HCT116 (cell line): ENCODE data around the gene RAD18. TPM values are rescaled to one million over a fixed set of nuclear protein-coding genes. Genes with fewer than 3 reads are reported as not detected.
A peak's percentile ranks its signal among the peaks of the same experiment; 100 is the strongest.

Experiments used
- ATAC-seq: fragments of 200-7000 bp; cut with Tn5 transposase; 2 replicates; pipeline ENCODE4 v1.9.1; 2020; ENCODE audit warnings: mild to moderate bottlenecking, moderate library complexity
- BruUV-seq: library from RNA; stranded (reverse); fragments of 400-500 nt; replicated peaks from 2 replicates; lab custom pipeline; 2021; lab: Mats Ljungman, UMichigan
- CTCF ChIA-PET: fragments of 300-600 bp; sonication (Branson Sonifier 250); formaldehyde crosslinking; loops from one replicate; lab custom pipeline; 2021; ENCODE audit warnings: antibody characterized with exemption; lab: Charles Lee
- POLR2A ChIA-PET: fragments of 300-600, 350-600 bp; sonication (Branson Sonifier 250); formaldehyde crosslinking; loops from one replicate; lab custom pipeline; 2021; ENCODE audit warnings: antibody characterized with exemption; lab: Charles Lee
- RAD21 ChIA-PET, 2 experiments: fragments of 300-600 bp; sonication (Branson Sonifier 250); formaldehyde crosslinking; loops; one replicate each; lab custom pipeline; 2023; ENCODE audit warnings: low total read pairs in 2 of 2; ENCODE audit not compliant: uncharacterized antibody in 2 of 2, unreplicated experiment in 2 of 2, low non-redundant PET in 1 of 2; lab: Charles Lee
- DNase-seq: peaks from one replicate; pipeline ENCODE4 v3.0.0-alpha.2; 2010; ENCODE audit warnings: low read depth, low spot score
- H2AFZ ChIP-seq: fragments of 200-600 bp; shearing (Covaris generic), sonication (generic); 2 replicates; pipeline ENCODE4 v1.6.1; 2017; ENCODE audit warnings: low read depth, mixed run types, mixed read lengths, antibody characterized with exemption, low read length; ENCODE audit not compliant: poor library complexity, severe bottlenecking
- H3K27ac ChIP-seq: 2 replicates; pipeline ENCODE4 v1.5.1; 2012; ENCODE audit warnings: low read depth, low read length
- H3K27me3 ChIP-seq: fragments of 200-600 bp; sonication (generic); 2 replicates; pipeline ENCODE4 v1.6.1; 2016; ENCODE audit warnings: mixed run types, low read length, mixed read lengths; ENCODE audit not compliant: insufficient read depth
- H3K36me3 ChIP-seq, 2 experiments: fragments of 200-500 bp in 1 of 2; fragments of 200-600 bp in 1 of 2; sonication (Bioruptor generic) in 1 of 2; sonication (generic) in 1 of 2; 2 replicates each; pipeline versions ENCODE4 v1.5.1 to v1.6.1; 2014 to 2016; ENCODE audit warnings: low read length in 2 of 2, inconsistent platforms in 1 of 2, mixed read lengths in 1 of 2, mixed run types in 1 of 2; ENCODE audit not compliant: insufficient read depth in 2 of 2, control insufficient read depth in 1 of 2
- H3K4me1 ChIP-seq, 2 experiments: fragments of 200-600 bp in 1 of 2; sonication (generic) in 1 of 2; 2 replicates each; pipeline versions ENCODE4 v1.5.1 to v1.6.1; 2012 to 2017; ENCODE audit warnings: low read length in 2 of 2, inconsistent platforms in 1 of 2, mild to moderate bottlenecking in 1 of 2, mixed read lengths in 1 of 2, mixed run types in 1 of 2, moderate library complexity in 1 of 2; ENCODE audit not compliant: insufficient read depth in 2 of 2, control insufficient read depth in 1 of 2
- H3K4me2 ChIP-seq: fragments of 200-600 bp; sonication (generic); 2 replicates; pipeline ENCODE4 v1.6.1; 2017; ENCODE audit warnings: mixed run types, low read length, mixed read lengths
- H3K4me3 ChIP-seq, 2 experiments: fragments of 200-600 bp in 1 of 2; sonication (generic) in 1 of 2; replicated peaks in 1 of 2; 2 replicates each; pipeline ENCODE4 v1.5.1; 2011 to 2016; ENCODE audit warnings: low read length in 2 of 2, control low read depth in 1 of 2, low read depth in 1 of 2, mild to moderate bottlenecking in 1 of 2, mixed read lengths in 1 of 2, mixed run types in 1 of 2
- H3K79me2 ChIP-seq: fragments of 200-600 bp; sonication (generic); 2 replicates; pipeline ENCODE4 v1.6.1; 2017; ENCODE audit warnings: mild to moderate bottlenecking, mixed run types, low read length, moderate library complexity, mixed read lengths; ENCODE audit not compliant: insufficient read depth
- H3K9ac ChIP-seq: fragments of 200-600 bp; sonication (generic); 2 replicates; pipeline ENCODE4 v1.6.1; 2016; ENCODE audit warnings: low read length, mixed read lengths
- H3K9me2 ChIP-seq: fragments of 200-600 bp; sonication (generic), shearing (Covaris generic); 2 replicates; pipeline ENCODE4 v1.6.1; 2017; ENCODE audit warnings: mixed run types, mild to moderate bottlenecking, moderate library complexity; ENCODE audit not compliant: insufficient read depth
- H3K9me3 ChIP-seq, 2 experiments: fragments of 200-500 bp in 1 of 2; fragments of 200-600 bp in 1 of 2; sonication (Bioruptor generic) in 1 of 2; sonication (generic) in 1 of 2; 2 replicates each; pipeline ENCODE4 v1.6.1; 2014 to 2017; ENCODE audit warnings: low read length in 2 of 2, mixed read lengths in 2 of 2, inconsistent platforms in 1 of 2, low read depth in 1 of 2, mild to moderate bottlenecking in 1 of 2, mixed run types in 1 of 2, moderate library complexity in 1 of 2; ENCODE audit not compliant: control insufficient read depth in 1 of 2, insufficient read depth in 1 of 2
- H4K20me1 ChIP-seq: fragments of 200-600 bp; sonication (generic), shearing (Covaris generic); 2 replicates; pipeline ENCODE4 v1.6.1; 2017; ENCODE audit warnings: mixed run types, mild to moderate bottlenecking, moderate library complexity; ENCODE audit not compliant: insufficient read depth
- CBX3 ChIP-seq: IDR thresholded peaks from 2 replicates; pipeline ENCODE4 v1.6.1; 2012; ENCODE audit warnings: low read depth
- CEBPB ChIP-seq: IDR thresholded peaks from 2 replicates; pipeline ENCODE4 v1.6.1; 2012; ENCODE audit warnings: low read depth
- CTCF ChIP-seq, 3 experiments: fragments of 200-600 bp in 1 of 3; sonication (generic) in 1 of 3; IDR thresholded peaks in 2 of 3; conservative IDR thresholded peaks in 1 of 3; 2 replicates each; pipeline ENCODE4 v1.5.1; 2012 to 2017; ENCODE audit warnings: low read depth in 2 of 3, low read length in 2 of 3, antibody characterized with exemption in 1 of 3, borderline replicate concordance in 1 of 3, control low read depth in 1 of 3, mild to moderate bottlenecking in 1 of 3, mixed read lengths in 1 of 3, mixed run types in 1 of 3, moderate library complexity in 1 of 3; ENCODE audit not compliant: insufficient read depth in 1 of 3
- EGR1 ChIP-seq: IDR thresholded peaks from 2 replicates; pipeline ENCODE4 v1.6.1; 2012; ENCODE audit warnings: low read depth
- ELF1 ChIP-seq: IDR thresholded peaks from 2 replicates; pipeline ENCODE4 v1.6.1; 2012; ENCODE audit warnings: low read depth, borderline replicate concordance
- EZH2 ChIP-seq: fragments of 200-600 bp; sonication (generic); IDR thresholded peaks from 2 replicates; pipeline ENCODE4 v1.6.1; 2017; ENCODE audit warnings: antibody characterized with exemption, mixed run types
- EZH2phosphoT487 ChIP-seq: fragments of 200-600 bp; IDR thresholded peaks from 2 replicates; pipeline ENCODE4 v1.6.1; 2018; ENCODE audit warnings: antibody characterized with exemption, borderline replicate concordance
- FOSL1 ChIP-seq: IDR thresholded peaks from 2 replicates; pipeline ENCODE4 v1.6.1; 2012; ENCODE audit warnings: low read depth
- JUND ChIP-seq: IDR thresholded peaks from 2 replicates; pipeline ENCODE4 v1.6.1; 2012
- POLR2A ChIP-seq: IDR thresholded peaks from 2 replicates; pipeline ENCODE4 v1.7.0; 2011; ENCODE audit warnings: borderline replicate concordance; ENCODE audit not compliant: insufficient read depth, insufficient read length; ENCODE audit errors: extremely low read depth
- RAD21 ChIP-seq: IDR thresholded peaks from 2 replicates; pipeline ENCODE4 v1.6.1; 2012; ENCODE audit warnings: low read depth, mild to moderate bottlenecking
- SIN3A ChIP-seq: IDR thresholded peaks from 2 replicates; pipeline ENCODE4 v1.6.1; 2012; ENCODE audit warnings: low read depth
- SP1 ChIP-seq: IDR thresholded peaks from 2 replicates; pipeline ENCODE4 v1.6.1; 2012; ENCODE audit warnings: low read depth
- SRF ChIP-seq: IDR thresholded peaks from 2 replicates; pipeline ENCODE4 v1.6.1; 2012; ENCODE audit warnings: low read depth
- YY1 ChIP-seq: IDR thresholded peaks from 2 replicates; pipeline ENCODE4 v1.6.1; 2011; ENCODE audit warnings: low read length, low read depth, moderate library complexity, mild to moderate bottlenecking; ENCODE audit not compliant: insufficient replicate concordance; ENCODE audit errors: extremely low read depth
- ZBTB33 ChIP-seq: IDR thresholded peaks from 2 replicates; pipeline ENCODE4 v1.6.1; 2011; ENCODE audit warnings: mild to moderate bottlenecking, low read length, moderate library complexity; ENCODE audit not compliant: insufficient replicate concordance; ENCODE audit errors: extremely low read depth
- ZFX ChIP-seq: fragments of 450-650 bp; IDR thresholded peaks from 2 replicates; pipeline ENCODE4 v1.6.1; 2017
- ZNF274 ChIP-seq: fragments of 200-500 bp; sonication (Bioruptor generic); IDR thresholded peaks from 2 replicates; pipeline ENCODE4 v1.6.1; 2014; ENCODE audit warnings: mild to moderate bottlenecking, low read depth, low read length, inconsistent platforms
- intact Hi-C: fragments of 100-400 bp; cut with micrococcal nuclease; formaldehyde crosslinking; loops from 2 replicates; pipeline ENCODE4 v1.10.0; 2022
- total RNA-seq: library from RNA; stranded (reverse); gene quantifications from one replicate; pipeline ENCODE4 v1.2.1, GENCODE V29; 2021; ENCODE audit not compliant: unreplicated experiment
- TF ChIP-seq, protein P1 (sequence below): IDR thresholded peaks from 2 replicates; pipeline ENCODE4 v1.6.1; 2012; ENCODE audit warnings: low read depth
- TF ChIP-seq, protein P2 (sequence below): IDR thresholded peaks from 2 replicates; pipeline ENCODE4 v1.6.1; 2012

Gene RAD18
- total RNA-seq, 1 experiment from 2014 or later: 28.7 TPM

GRCh38 chr3:8983026-8983425 lies 19.8 kb upstream of the RAD18 start:
- H3K4me2 ChIP-seq: no peak overlapping the region
- ChIA-PET CTCF (no interaction called here), POLR2A (no interaction called here), RAD21 (no interaction called here)
- H3K9me3 ChIP-seq: peaks cover 0 to 4% of the 10 kb centered on the region in 2 experiments; a peak in 1 of 4 replicates
- H3K4me3 ChIP-seq: no peak overlapping the region
- H4K20me1 ChIP-seq: no peaks in the 10 kb centered on the region
- peaks cover 11% of the 10 kb centered on the region for H3K27me3 ChIP-seq
- no peaks in the 10 kb centered on the region for H3K36me3 ChIP-seq
- no peaks in the 10 kb centered on the region; the same call in 1 of the 2 replicates for H3K9me2 ChIP-seq
- TF ChIP-seq FOSL1: no peak
- TF ChIP-seq SRF: no peak
- no peak for TF ChIP-seq CBX3
- no peak for TF ChIP-seq CEBPB
- no peak for TF ChIP-seq YY1
- no peak for TF ChIP-seq RAD21
- TF ChIP-seq SP1: no peak
- TF ChIP-seq, protein P1, sequence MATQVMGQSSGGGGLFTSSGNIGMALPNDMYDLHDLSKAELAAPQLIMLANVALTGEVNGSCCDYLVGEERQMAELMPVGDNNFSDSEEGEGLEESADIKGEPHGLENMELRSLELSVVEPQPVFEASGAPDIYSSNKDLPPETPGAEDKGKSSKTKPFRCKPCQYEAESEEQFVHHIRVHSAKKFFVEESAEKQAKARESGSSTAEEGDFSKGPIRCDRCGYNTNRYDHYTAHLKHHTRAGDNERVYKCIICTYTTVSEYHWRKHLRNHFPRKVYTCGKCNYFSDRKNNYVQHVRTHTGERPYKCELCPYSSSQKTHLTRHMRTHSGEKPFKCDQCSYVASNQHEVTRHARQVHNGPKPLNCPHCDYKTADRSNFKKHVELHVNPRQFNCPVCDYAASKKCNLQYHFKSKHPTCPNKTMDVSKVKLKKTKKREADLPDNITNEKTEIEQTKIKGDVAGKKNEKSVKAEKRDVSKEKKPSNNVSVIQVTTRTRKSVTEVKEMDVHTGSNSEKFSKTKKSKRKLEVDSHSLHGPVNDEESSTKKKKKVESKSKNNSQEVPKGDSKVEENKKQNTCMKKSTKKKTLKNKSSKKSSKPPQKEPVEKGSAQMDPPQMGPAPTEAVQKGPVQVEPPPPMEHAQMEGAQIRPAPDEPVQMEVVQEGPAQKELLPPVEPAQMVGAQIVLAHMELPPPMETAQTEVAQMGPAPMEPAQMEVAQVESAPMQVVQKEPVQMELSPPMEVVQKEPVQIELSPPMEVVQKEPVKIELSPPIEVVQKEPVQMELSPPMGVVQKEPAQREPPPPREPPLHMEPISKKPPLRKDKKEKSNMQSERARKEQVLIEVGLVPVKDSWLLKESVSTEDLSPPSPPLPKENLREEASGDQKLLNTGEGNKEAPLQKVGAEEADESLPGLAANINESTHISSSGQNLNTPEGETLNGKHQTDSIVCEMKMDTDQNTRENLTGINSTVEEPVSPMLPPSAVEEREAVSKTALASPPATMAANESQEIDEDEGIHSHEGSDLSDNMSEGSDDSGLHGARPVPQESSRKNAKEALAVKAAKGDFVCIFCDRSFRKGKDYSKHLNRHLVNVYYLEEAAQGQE: no peak
- no peak for TF ChIP-seq CTCF (IDR thresholded peaks at IDR 0.05 in 2 of 3, conservative IDR thresholded peaks at IDR 0.05 in 1 of 3; ENCODE audit: borderline replicate concordance in 1 of 3, insufficient read depth in 1 of 3, low read depth in 2 of 3, low read length in 2 of 3)
- TF ChIP-seq, protein P2, sequence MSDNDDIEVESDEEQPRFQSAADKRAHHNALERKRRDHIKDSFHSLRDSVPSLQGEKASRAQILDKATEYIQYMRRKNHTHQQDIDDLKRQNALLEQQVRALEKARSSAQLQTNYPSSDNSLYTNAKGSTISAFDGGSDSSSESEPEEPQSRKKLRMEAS: no peak
- TF ChIP-seq ZFX: no peak
- TF ChIP-seq EZH2phosphoT487: no peak
- TF ChIP-seq EGR1: no peak
- TF ChIP-seq ZNF274: no peak
- no peak for TF ChIP-seq ZBTB33
- no peak for TF ChIP-seq POLR2A
- no peak for TF ChIP-seq JUND
- TF ChIP-seq ELF1: no peak
- no peak for TF ChIP-seq EZH2
- TF ChIP-seq SIN3A: no peak
- ATAC-seq (no peak), DNase-seq (no peak)
- intact Hi-C loops: no loop called here
- H2AFZ ChIP-seq: no peak overlapping the region
- no peaks in the 10 kb centered on the region for H3K4me1 ChIP-seq
- H3K27ac ChIP-seq: no peak overlapping the region
- TSS peak; percentile 23 for BruUV-seq
- H3K79me2 ChIP-seq: no peaks in the 10 kb centered on the region
- H3K9ac ChIP-seq: no peak overlapping the region
